MM.1S (cell line): Measurements from ENCODE around the gene BMPR1A.

Experiments used
- DNase-seq: peaks from one replicate; pipeline ENCODE4 v3.0.0-alpha.2; 2015
- H2AFZ ChIP-seq: fragments of 300-600 bp; sonication (generic); 2 replicates; pipeline ENCODE4 v1.6.0; 2016; ENCODE audit warnings: antibody characterized with exemption, low read length
- H3F3A ChIP-seq: fragments of 300-600 bp; sonication (generic); 2 replicates; pipeline ENCODE4 v1.6.1; 2016; ENCODE audit warnings: mild to moderate bottlenecking, antibody characterized with exemption, low read length, moderate library complexity, mixed read lengths; ENCODE audit not compliant: insufficient read depth
- H3K27ac ChIP-seq: fragments of 300-600 bp; sonication (generic); 2 replicates; pipeline ENCODE4 v1.5.1; 2016; ENCODE audit warnings: mild to moderate bottlenecking, low read length
- H3K27me3 ChIP-seq: fragments of 300-600 bp; sonication (generic); replicated peaks from 2 replicates; pipeline ENCODE4 v1.6.0; 2016; ENCODE audit warnings: low read length; ENCODE audit not compliant: insufficient read depth
- H3K36me3 ChIP-seq: fragments of 300-600 bp; sonication (generic); replicated peaks from 2 replicates; pipeline ENCODE4 v1.6.1; 2016; ENCODE audit warnings: mild to moderate bottlenecking, low read length, mixed read lengths; ENCODE audit not compliant: insufficient read depth
- H3K4me1 ChIP-seq: fragments of 300-600 bp; sonication (generic); 2 replicates; pipeline ENCODE4 v1.6.1; 2016; ENCODE audit warnings: low read length, mixed read lengths
- H3K4me2 ChIP-seq: fragments of 300-600 bp; sonication (generic); 2 replicates; pipeline ENCODE4 v1.6.0; 2016; ENCODE audit warnings: low read depth, low read length
- H3K4me3 ChIP-seq: fragments of 300-600 bp; sonication (generic); 2 replicates; pipeline ENCODE4 v1.5.1; 2016; ENCODE audit warnings: low read length, mixed read lengths
- H3K79me2 ChIP-seq: fragments of 300-600 bp; sonication (generic); 2 replicates; pipeline ENCODE4 v1.6.1; 2016; ENCODE audit warnings: mixed run types, low read length, mixed read lengths
- H3K9ac ChIP-seq: fragments of 300-600 bp; sonication (generic); 2 replicates; pipeline ENCODE4 v1.6.1; 2016; ENCODE audit warnings: low read length, mixed read lengths
- H3K9me2 ChIP-seq: fragments of 300-600 bp; sonication (generic); replicated peaks from 2 replicates; pipeline ENCODE4 v1.6.1; 2016; ENCODE audit warnings: mild to moderate bottlenecking, low read length, mixed read lengths; ENCODE audit not compliant: insufficient read depth
- H3K9me3 ChIP-seq: fragments of 300-600 bp; sonication (generic); replicated peaks from 2 replicates; pipeline ENCODE4 v1.6.1; 2016; ENCODE audit warnings: mild to moderate bottlenecking, low read length, mixed read lengths; ENCODE audit not compliant: insufficient read depth
- H4K20me1 ChIP-seq: fragments of 300-600 bp; sonication (generic); 2 replicates; pipeline ENCODE4 v1.6.1; 2016; ENCODE audit warnings: mild to moderate bottlenecking, low read length, moderate library complexity, mixed read lengths; ENCODE audit not compliant: insufficient read depth
- CTCF ChIP-seq: fragments of 300-600 bp; sonication (generic); IDR thresholded peaks from 2 replicates; pipeline ENCODE4 v1.5.1; 2016; ENCODE audit warnings: antibody characterized with exemption, low read length, mixed read lengths
- EZH2 ChIP-seq: fragments of 300-600 bp; sonication (generic); optimal IDR thresholded peaks from 2 replicates; pipeline ENCODE3; 2017; ENCODE audit warnings: low read depth, mild to moderate bottlenecking, antibody characterized with exemption, low read length, mixed read lengths
- EZH2phosphoT487 ChIP-seq: fragments of 300-600 bp; sonication (generic); IDR thresholded peaks from 2 replicates; pipeline ENCODE4 v1.6.1; 2018; ENCODE audit warnings: antibody characterized with exemption, low read length

BMPR1A gene

GRCh38 chr10:86888585-86889381 is 132.4 kb downstream of the BMPR1A start:
- H3K4me1 ChIP-seq, result no peaks in the 10 kb centered on the region
- no peaks in the 10 kb centered on the region for H3K9me2 ChIP-seq
- H3F3A ChIP-seq, result no peaks in the 10 kb centered on the region
- TF ChIP-seq EZH2phosphoT487, result no peak
- no peak for TF ChIP-seq CTCF
- TF ChIP-seq EZH2, result no peak
- H3K27ac ChIP-seq, result no peak overlapping the region
- H4K20me1 ChIP-seq, result no peaks in the 10 kb centered on the region
- no peaks in the 10 kb centered on the region for H3K27me3 ChIP-seq
- H3K79me2 ChIP-seq, result no peaks in the 10 kb centered on the region
- H3K36me3 ChIP-seq, result no peaks in the 10 kb centered on the region
- no peak overlapping the region for H3K4me2 ChIP-seq
- H3K4me3 ChIP-seq, result no peak overlapping the region
- DNase-seq, result no peak
- no peak overlapping the region for H3K9ac ChIP-seq
- no peak overlapping the region for H2AFZ ChIP-seq
- H3K9me3 ChIP-seq, result no peaks in the 10 kb centered on the region

- DNase-seq, result no peak
- no peaks in the 10 kb centered on the region for H4K20me1 ChIP-seq
- no peaks in the 10 kb centered on the region for H3F3A ChIP-seq
- TF ChIP-seq EZH2, result no peak
- TF ChIP-seq EZH2phosphoT487, result no peak
- TF ChIP-seq CTCF, result no peak
- H3K9me3 ChIP-seq, result no peaks in the 10 kb centered on the region
- H3K36me3 ChIP-seq, result no peaks in the 10 kb centered on the region
- no peak overlapping the region for H3K4me3 ChIP-seq
- no peak overlapping the region for H3K4me2 ChIP-seq
- no peaks in the 10 kb centered on the region for H3K4me1 ChIP-seq
- H3K27ac ChIP-seq, result no peak overlapping the region
- no peak overlapping the region for H2AFZ ChIP-seq
- no peaks in the 10 kb centered on the region for H3K9me2 ChIP-seq
- no peaks in the 10 kb centered on the region for H3K27me3 ChIP-seq
- no peak overlapping the region for H3K9ac ChIP-seq
- H3K79me2 ChIP-seq, result no peaks in the 10 kb centered on the region
These were observed 133.6 kb downstream of the BMPR1A start for GRCh38 chr10:86889997-86890396.

GRCh38 chr10:86898511-86898910 is 142.1 kb downstream of the BMPR1A start:
- no peak for DNase-seq
- no peak for TF ChIP-seq CTCF
- no peak for TF ChIP-seq EZH2
- no peak for TF ChIP-seq EZH2phosphoT487
- H3K36me3 ChIP-seq, result no peaks in the 10 kb centered on the region

More at GRCh38 chr10:86898511-86898910, 142.1 kb downstream of the BMPR1A start:
- no peaks in the 10 kb centered on the region for H3K4me1 ChIP-seq
- H3K27me3 ChIP-seq, result no peaks in the 10 kb centered on the region
- no peaks in the 10 kb centered on the region for H3F3A ChIP-seq
- H2AFZ ChIP-seq, result no peak overlapping the region
- H4K20me1 ChIP-seq, result no peaks in the 10 kb centered on the region
- H3K27ac ChIP-seq, result no peak overlapping the region
- H3K9me3 ChIP-seq, result no peaks in the 10 kb centered on the region
- no peaks in the 10 kb centered on the region for H3K79me2 ChIP-seq
- no peaks in the 10 kb centered on the region for H3K9me2 ChIP-seq
- no peak overlapping the region for H3K9ac ChIP-seq
- no peak overlapping the region for H3K4me3 ChIP-seq
- H3K4me2 ChIP-seq, result no peak overlapping the region
